SH-SY5Y (cell line): ENCODE results near the gene SMOC1.

ENCODE experiments used
- GATA2 ChIP-seq: IDR thresholded peaks from 2 replicates; pipeline ENCODE4 v1.6.1; 2011; ENCODE audit warnings: mild to moderate bottlenecking, low read depth, low read length
- GATA3 ChIP-seq: IDR thresholded peaks from 2 replicates; pipeline ENCODE4 v1.6.1; 2011; ENCODE audit warnings: low read depth, mild to moderate bottlenecking, low read length, moderate library complexity

GRCh38 chr14:70049605-70050004, 170.4 kb downstream of the SMOC1 start:
- no peak for TF ChIP-seq GATA3
- TF ChIP-seq GATA2 = no peak
